HCT116 (cell line): ENCODE data around the gene GALNT2. TPM values are rescaled to one million over a fixed set of nuclear protein-coding genes. Genes with fewer than 3 reads are reported as not detected.

ENCODE experiments used
- ATAC-seq: fragments of 200-7000 bp; cut with Tn5 transposase; 2 replicates; pipeline ENCODE4 v1.9.1; 2020; ENCODE audit warnings: mild to moderate bottlenecking, moderate library complexity
- BruUV-seq: library from RNA; stranded (reverse); fragments of 400-500 nt; replicated peaks from 2 replicates; lab custom pipeline; 2021; lab: Mats Ljungman, UMichigan
- CTCF ChIA-PET: fragments of 300-600 bp; sonication (Branson Sonifier 250); formaldehyde crosslinking; loops from one replicate; lab custom pipeline; 2021; ENCODE audit warnings: antibody characterized with exemption; lab: Charles Lee
- POLR2A ChIA-PET: fragments of 300-600, 350-600 bp; sonication (Branson Sonifier 250); formaldehyde crosslinking; loops from one replicate; lab custom pipeline; 2021; ENCODE audit warnings: antibody characterized with exemption; lab: Charles Lee
- RAD21 ChIA-PET, 2 experiments: fragments of 300-600 bp; sonication (Branson Sonifier 250); formaldehyde crosslinking; loops; one replicate each; lab custom pipeline; 2023; ENCODE audit warnings: low total read pairs in 2 of 2; ENCODE audit not compliant: uncharacterized antibody in 2 of 2, unreplicated experiment in 2 of 2, low non-redundant PET in 1 of 2; lab: Charles Lee
- DNase-seq: peaks from one replicate; pipeline ENCODE4 v3.0.0-alpha.2; 2010; ENCODE audit warnings: low read depth, low spot score
- H2AFZ ChIP-seq: fragments of 200-600 bp; shearing (Covaris generic), sonication (generic); 2 replicates; pipeline ENCODE4 v1.6.1; 2017; ENCODE audit warnings: low read depth, mixed run types, mixed read lengths, antibody characterized with exemption, low read length; ENCODE audit not compliant: poor library complexity, severe bottlenecking
- H3K27ac ChIP-seq: 2 replicates; pipeline ENCODE4 v1.5.1; 2012; ENCODE audit warnings: low read depth, low read length
- H3K27me3 ChIP-seq: fragments of 200-600 bp; sonication (generic); 2 replicates; pipeline ENCODE4 v1.6.1; 2016; ENCODE audit warnings: mixed run types, low read length, mixed read lengths; ENCODE audit not compliant: insufficient read depth
- H3K36me3 ChIP-seq, 2 experiments: fragments of 200-500 bp in 1 of 2; fragments of 200-600 bp in 1 of 2; sonication (Bioruptor generic) in 1 of 2; sonication (generic) in 1 of 2; 2 replicates each; pipeline versions ENCODE4 v1.5.1 to v1.6.1; 2014 to 2016; ENCODE audit warnings: low read length in 2 of 2, inconsistent platforms in 1 of 2, mixed read lengths in 1 of 2, mixed run types in 1 of 2; ENCODE audit not compliant: insufficient read depth in 2 of 2, control insufficient read depth in 1 of 2
- H3K4me1 ChIP-seq, 2 experiments: fragments of 200-600 bp in 1 of 2; sonication (generic) in 1 of 2; 2 replicates each; pipeline versions ENCODE4 v1.5.1 to v1.6.1; 2012 to 2017; ENCODE audit warnings: low read length in 2 of 2, inconsistent platforms in 1 of 2, mild to moderate bottlenecking in 1 of 2, mixed read lengths in 1 of 2, mixed run types in 1 of 2, moderate library complexity in 1 of 2; ENCODE audit not compliant: insufficient read depth in 2 of 2, control insufficient read depth in 1 of 2
- H3K4me2 ChIP-seq: fragments of 200-600 bp; sonication (generic); 2 replicates; pipeline ENCODE4 v1.6.1; 2017; ENCODE audit warnings: mixed run types, low read length, mixed read lengths
- H3K4me3 ChIP-seq, 2 experiments: fragments of 200-600 bp in 1 of 2; sonication (generic) in 1 of 2; replicated peaks in 1 of 2; 2 replicates each; pipeline ENCODE4 v1.5.1; 2011 to 2016; ENCODE audit warnings: low read length in 2 of 2, control low read depth in 1 of 2, low read depth in 1 of 2, mild to moderate bottlenecking in 1 of 2, mixed read lengths in 1 of 2, mixed run types in 1 of 2
- H3K79me2 ChIP-seq: fragments of 200-600 bp; sonication (generic); 2 replicates; pipeline ENCODE4 v1.6.1; 2017; ENCODE audit warnings: mild to moderate bottlenecking, mixed run types, low read length, moderate library complexity, mixed read lengths; ENCODE audit not compliant: insufficient read depth
- H3K9ac ChIP-seq: fragments of 200-600 bp; sonication (generic); 2 replicates; pipeline ENCODE4 v1.6.1; 2016; ENCODE audit warnings: low read length, mixed read lengths
- H3K9me2 ChIP-seq: fragments of 200-600 bp; sonication (generic), shearing (Covaris generic); 2 replicates; pipeline ENCODE4 v1.6.1; 2017; ENCODE audit warnings: mixed run types, mild to moderate bottlenecking, moderate library complexity; ENCODE audit not compliant: insufficient read depth
- H3K9me3 ChIP-seq, 2 experiments: fragments of 200-500 bp in 1 of 2; fragments of 200-600 bp in 1 of 2; sonication (Bioruptor generic) in 1 of 2; sonication (generic) in 1 of 2; 2 replicates each; pipeline ENCODE4 v1.6.1; 2014 to 2017; ENCODE audit warnings: low read length in 2 of 2, mixed read lengths in 2 of 2, inconsistent platforms in 1 of 2, low read depth in 1 of 2, mild to moderate bottlenecking in 1 of 2, mixed run types in 1 of 2, moderate library complexity in 1 of 2; ENCODE audit not compliant: control insufficient read depth in 1 of 2, insufficient read depth in 1 of 2
- H4K20me1 ChIP-seq: fragments of 200-600 bp; sonication (generic), shearing (Covaris generic); 2 replicates; pipeline ENCODE4 v1.6.1; 2017; ENCODE audit warnings: mixed run types, mild to moderate bottlenecking, moderate library complexity; ENCODE audit not compliant: insufficient read depth
- CEBPB ChIP-seq: IDR thresholded peaks from 2 replicates; pipeline ENCODE4 v1.6.1; 2012; ENCODE audit warnings: low read depth
- EGR1 ChIP-seq: IDR thresholded peaks from 2 replicates; pipeline ENCODE4 v1.6.1; 2012; ENCODE audit warnings: low read depth
- ELF1 ChIP-seq: IDR thresholded peaks from 2 replicates; pipeline ENCODE4 v1.6.1; 2012; ENCODE audit warnings: low read depth, borderline replicate concordance
- EZH2 ChIP-seq: fragments of 200-600 bp; sonication (generic); IDR thresholded peaks from 2 replicates; pipeline ENCODE4 v1.6.1; 2017; ENCODE audit warnings: antibody characterized with exemption, mixed run types
- FOSL1 ChIP-seq: IDR thresholded peaks from 2 replicates; pipeline ENCODE4 v1.6.1; 2012; ENCODE audit warnings: low read depth
- POLR2AphosphoS5 ChIP-seq: IDR thresholded peaks from 2 replicates; pipeline ENCODE4 v1.6.1; 2011; ENCODE audit warnings: mild to moderate bottlenecking, low read depth, low read length, moderate library complexity
- SIN3A ChIP-seq: IDR thresholded peaks from 2 replicates; pipeline ENCODE4 v1.6.1; 2012; ENCODE audit warnings: low read depth
- YY1 ChIP-seq: IDR thresholded peaks from 2 replicates; pipeline ENCODE4 v1.6.1; 2011; ENCODE audit warnings: low read length, low read depth, moderate library complexity, mild to moderate bottlenecking; ENCODE audit not compliant: insufficient replicate concordance; ENCODE audit errors: extremely low read depth
- ZBTB33 ChIP-seq: IDR thresholded peaks from 2 replicates; pipeline ENCODE4 v1.6.1; 2011; ENCODE audit warnings: mild to moderate bottlenecking, low read length, moderate library complexity; ENCODE audit not compliant: insufficient replicate concordance; ENCODE audit errors: extremely low read depth
- ZFX ChIP-seq: fragments of 450-650 bp; IDR thresholded peaks from 2 replicates; pipeline ENCODE4 v1.6.1; 2017
- ZNF274 ChIP-seq: fragments of 200-500 bp; sonication (Bioruptor generic); IDR thresholded peaks from 2 replicates; pipeline ENCODE4 v1.6.1; 2014; ENCODE audit warnings: mild to moderate bottlenecking, low read depth, low read length, inconsistent platforms
- intact Hi-C: fragments of 100-400 bp; cut with micrococcal nuclease; formaldehyde crosslinking; loops from 2 replicates; pipeline ENCODE4 v1.10.0; 2022
- total RNA-seq: library from RNA; stranded (reverse); gene quantifications from one replicate; pipeline ENCODE4 v1.2.1, GENCODE V29; 2021; ENCODE audit not compliant: unreplicated experiment

The GALNT2 gene
- total RNA-seq, 1 experiment from 2014 or later: 40.8 TPM

GRCh38 chr1:230249695-230250480, 182.8 kb downstream of the GALNT2 start:
- no peaks in the 10 kb centered on the region; a peak in 1 of 4 replicates for H3K36me3 ChIP-seq
- H3K9ac ChIP-seq: no peak overlapping the region
- no peaks in the 10 kb centered on the region for H3K4me1 ChIP-seq
- H3K27ac ChIP-seq: no peak overlapping the region
- no peak overlapping the region for H3K4me2 ChIP-seq
- H3K9me3 ChIP-seq: no peaks in the 10 kb centered on the region
- H4K20me1 ChIP-seq: no peaks in the 10 kb centered on the region
- no peaks in the 10 kb centered on the region for H3K27me3 ChIP-seq
- DNase-seq (no peak), ATAC-seq (no peak)
- H3K4me3 ChIP-seq: no peak overlapping the region
- POLR2A ChIA-PET: no interaction called here
- H3K9me2 ChIP-seq: no peaks in the 10 kb centered on the region
- RAD21 ChIA-PET: no interaction called here
- intact Hi-C loops: no loop called here
- no TSS peak for BruUV-seq
- CTCF ChIA-PET: no interaction called here
- H2AFZ ChIP-seq: no peak overlapping the region
- TF ChIP-seq ZBTB33 (no peak), YY1 (no peak), SIN3A (no peak), ZFX (no peak), EZH2 (no peak), EGR1 (no peak), CEBPB (no peak), ELF1 (no peak), ZNF274 (no peak), POLR2AphosphoS5 (no peak), FOSL1 (no peak)
- H3K79me2 ChIP-seq: no peaks in the 10 kb centered on the region
